ENCODE data around the gene TSEN15. TPM values are rescaled to one million over a fixed set of nuclear protein-coding genes. Genes with fewer than 3 reads are reported as not detected.

The TSEN15 gene
- total RNA-seq, 1 donor from 2014 or later = 34.4 TPM

- DNase-seq = no peak
These were observed 50.0 kb downstream of the TSEN15 start for GRCh38 chr1:184101571-184101970.

DNA sequence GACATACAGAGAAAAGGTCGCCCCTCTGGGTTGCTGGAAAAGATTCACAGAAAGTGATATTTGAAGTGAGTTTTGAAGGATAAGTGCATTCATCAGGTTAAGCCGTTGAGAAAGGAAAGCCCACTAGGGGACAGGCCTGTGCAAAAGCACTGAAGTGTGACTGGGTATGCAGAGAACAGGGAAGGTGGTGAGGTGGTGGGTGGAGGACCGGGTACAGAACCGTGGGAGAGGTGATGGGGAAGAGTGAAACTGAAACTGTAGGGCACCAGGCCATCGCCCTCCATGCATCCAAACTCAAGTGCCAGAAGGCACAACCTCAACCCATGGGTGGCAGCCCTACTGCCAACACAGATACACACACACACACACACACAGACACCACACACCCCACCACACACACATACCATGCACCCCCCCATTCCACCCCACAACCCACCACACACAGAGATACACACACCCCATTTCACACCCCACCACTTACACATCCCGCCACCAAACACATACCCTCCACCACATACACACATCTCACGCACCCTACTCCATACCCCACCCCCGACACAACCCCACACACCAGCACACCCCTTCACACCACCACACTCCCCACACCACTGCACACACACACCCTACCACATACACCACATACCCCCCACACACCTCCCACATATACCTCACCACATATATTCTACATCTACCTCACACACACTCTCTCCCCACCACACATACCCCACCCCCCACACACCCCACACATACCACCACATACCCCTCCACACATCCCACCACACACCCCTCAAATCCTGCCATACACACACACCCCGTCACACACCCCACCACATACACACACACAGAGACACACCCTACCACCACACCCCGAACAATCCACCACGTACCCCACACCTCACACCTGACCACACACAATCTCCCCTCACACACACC is 59.0 kb downstream of the TSEN15 start:
- no peak for DNase-seq

DNA sequence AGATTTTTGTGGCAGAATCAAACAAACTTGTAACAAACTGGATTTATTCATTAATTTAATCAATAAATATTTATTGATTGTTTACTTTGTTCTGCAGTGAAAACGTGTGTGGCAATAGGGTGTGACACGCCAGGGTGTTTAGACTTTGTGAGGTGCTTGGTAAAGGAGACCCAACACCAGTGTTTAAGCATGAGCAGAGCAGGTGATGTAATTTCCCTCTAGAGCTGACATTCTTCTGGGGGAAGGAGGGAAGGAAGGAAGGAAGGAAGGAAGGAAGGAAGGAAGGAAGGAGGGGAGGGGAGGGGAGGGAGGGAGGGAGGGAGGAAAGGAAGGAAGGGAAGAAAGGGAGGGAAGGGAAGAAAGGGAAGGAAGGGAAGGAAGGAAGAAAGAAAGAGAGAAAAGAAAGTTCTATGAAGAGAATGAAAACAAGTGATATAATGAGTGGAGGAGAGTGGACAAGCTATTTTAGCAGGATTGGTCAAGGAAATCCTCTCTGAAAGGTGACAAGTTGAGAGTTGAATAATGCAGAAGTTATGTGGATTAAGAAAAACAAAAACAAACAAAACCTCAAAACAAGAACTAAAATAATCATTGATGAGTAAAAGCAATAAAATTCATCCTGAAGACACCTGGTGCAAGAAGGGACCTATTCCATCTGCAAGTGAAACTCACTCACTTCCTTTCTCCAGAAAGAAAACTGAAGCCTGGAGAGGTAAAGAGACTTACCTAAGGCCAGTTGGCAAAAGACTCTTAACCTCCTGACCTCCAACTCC is 60.8 kb downstream of the TSEN15 start:
- DNase-seq = no peak

DNA sequence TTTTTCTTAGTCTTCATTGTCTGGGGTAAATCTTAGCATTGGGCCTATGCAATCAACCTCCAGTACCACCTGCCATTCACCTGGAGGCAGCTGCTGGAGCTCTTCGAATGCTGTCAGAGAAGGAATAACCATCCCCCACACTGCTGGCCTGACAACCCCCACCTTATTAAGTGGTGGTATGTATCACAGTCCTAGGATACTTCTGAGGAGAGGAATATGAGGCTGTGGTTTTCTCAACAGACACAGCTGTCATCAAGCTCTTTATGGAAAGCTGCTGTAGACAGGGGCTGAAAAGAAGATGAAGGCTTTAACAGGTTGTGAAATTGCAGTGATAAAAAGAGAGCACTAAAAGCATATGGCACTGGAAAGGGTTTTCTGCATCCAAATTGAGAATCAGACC is 61.7 kb downstream of the TSEN15 start:
- peak; percentile 50 for DNase-seq

GRCh38 chr1:184114818-184115398 is 63.4 kb downstream of the TSEN15 start:
- no peak for DNase-seq

GRCh38 chr1:184116287-184116686 is 64.8 kb downstream of the TSEN15 start:
- peak; percentile 62 for DNase-seq

- DNase-seq = peak; percentile 94
These were observed 66.5 kb downstream of the TSEN15 start for GRCh38 chr1:184118046-184118445.

Other genes with a start within 250 kb of the TSEN15 start
- 26.6 TPM for gene RGL1, start 246.6 kb upstream of the TSEN15 start, total RNA-seq
- 7.2 TPM for gene COLGALT2, start 14.0 kb upstream of the TSEN15 start, total RNA-seq